Astrocyte of the cerebellum (primary cell): ENCODE measurements around the gene PCDHA7.

Experiments used
- DNase-seq: peaks from one replicate; pipeline ENCODE4 v3.0.0-alpha.2; 2011; ENCODE audit warnings: low read depth
- H3K4me3 ChIP-seq: 2 replicates; pipeline ENCODE4 v1.5.1; 2011; ENCODE audit warnings: mild to moderate bottlenecking, low read depth, low read length, moderate library complexity
- in situ Hi-C: cut with HindIII; loops from 2 replicates; pipeline ENCODE4 v1.10.0; 2017; ENCODE audit warnings: low sequenced_read_pairs
- TF ChIP-seq, protein P1 (sequence below): IDR thresholded peaks from 2 replicates; pipeline ENCODE4 v1.5.1; 2012; ENCODE audit warnings: low read length, low read depth, moderate library complexity, mild to moderate bottlenecking; ENCODE audit errors: missing control alignments

PCDHA7 gene

DNA sequence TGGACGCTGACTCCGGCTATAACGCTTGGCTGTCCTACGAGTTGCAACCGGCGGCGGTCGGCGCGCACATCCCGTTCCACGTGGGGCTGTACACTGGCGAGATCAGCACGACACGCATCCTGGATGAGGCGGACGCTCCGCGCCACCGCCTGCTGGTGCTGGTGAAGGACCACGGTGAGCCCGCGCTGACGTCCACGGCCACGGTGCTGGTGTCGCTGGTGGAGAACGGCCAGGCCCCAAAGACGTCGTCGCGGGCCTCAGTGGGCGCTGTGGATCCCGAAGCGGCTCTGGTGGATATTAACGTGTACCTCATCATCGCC is 43.2 kb downstream of the PCDHA7 start:
- H3K4me3 ChIP-seq = no peak overlapping the region
- TF ChIP-seq, protein P1, sequence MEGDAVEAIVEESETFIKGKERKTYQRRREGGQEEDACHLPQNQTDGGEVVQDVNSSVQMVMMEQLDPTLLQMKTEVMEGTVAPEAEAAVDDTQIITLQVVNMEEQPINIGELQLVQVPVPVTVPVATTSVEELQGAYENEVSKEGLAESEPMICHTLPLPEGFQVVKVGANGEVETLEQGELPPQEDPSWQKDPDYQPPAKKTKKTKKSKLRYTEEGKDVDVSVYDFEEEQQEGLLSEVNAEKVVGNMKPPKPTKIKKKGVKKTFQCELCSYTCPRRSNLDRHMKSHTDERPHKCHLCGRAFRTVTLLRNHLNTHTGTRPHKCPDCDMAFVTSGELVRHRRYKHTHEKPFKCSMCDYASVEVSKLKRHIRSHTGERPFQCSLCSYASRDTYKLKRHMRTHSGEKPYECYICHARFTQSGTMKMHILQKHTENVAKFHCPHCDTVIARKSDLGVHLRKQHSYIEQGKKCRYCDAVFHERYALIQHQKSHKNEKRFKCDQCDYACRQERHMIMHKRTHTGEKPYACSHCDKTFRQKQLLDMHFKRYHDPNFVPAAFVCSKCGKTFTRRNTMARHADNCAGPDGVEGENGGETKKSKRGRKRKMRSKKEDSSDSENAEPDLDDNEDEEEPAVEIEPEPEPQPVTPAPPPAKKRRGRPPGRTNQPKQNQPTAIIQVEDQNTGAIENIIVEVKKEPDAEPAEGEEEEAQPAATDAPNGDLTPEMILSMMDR = no peak
- no peak for DNase-seq
- in situ Hi-C loops = no loop called here

DNA sequence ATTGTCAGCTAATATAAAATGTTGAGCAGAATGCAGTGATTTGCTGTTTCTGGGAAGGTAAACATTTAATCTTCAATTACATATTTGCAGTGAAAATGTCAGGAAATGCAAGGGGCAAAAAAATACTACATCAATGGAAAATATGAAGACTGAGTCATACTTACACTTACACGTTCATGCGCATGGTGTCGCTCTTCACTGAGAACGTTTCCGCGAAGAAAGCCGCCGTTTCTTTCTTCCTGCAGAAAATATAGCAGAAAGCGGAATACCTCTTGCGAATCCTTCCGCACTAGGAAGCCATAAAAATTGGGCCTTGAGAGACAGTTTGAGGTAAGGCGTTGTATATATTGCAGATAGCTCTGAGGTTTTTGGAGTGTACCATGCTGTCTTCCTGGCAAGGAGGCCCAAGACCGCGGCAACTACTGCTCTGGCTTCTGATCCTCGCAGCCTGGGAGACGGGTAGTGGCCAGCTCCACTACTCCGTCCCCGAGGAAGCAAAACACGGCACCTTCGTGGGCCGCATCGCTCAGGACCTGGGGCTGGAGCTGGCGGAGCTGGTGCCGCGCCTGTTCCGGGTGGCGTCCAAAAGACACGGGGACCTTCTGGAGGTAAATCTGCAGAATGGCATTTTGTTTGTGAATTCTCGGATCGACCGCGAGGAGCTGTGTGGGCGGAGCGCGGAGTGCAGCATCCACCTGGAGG is 48.0 kb downstream of the PCDHA7 start, which contains the start of gene PCDHA13:
PCDHA13 (plus strand) TSS at position 236 of the 702 bp plus-strand sequence; CDS start at position 381, 145 bp downstream.
- no peak for DNase-seq
- in situ Hi-C loops = no loop called here
- TF ChIP-seq, protein P1 = no peak
- H3K4me3 ChIP-seq = no peak within 1 kb of the TSS

DNA sequence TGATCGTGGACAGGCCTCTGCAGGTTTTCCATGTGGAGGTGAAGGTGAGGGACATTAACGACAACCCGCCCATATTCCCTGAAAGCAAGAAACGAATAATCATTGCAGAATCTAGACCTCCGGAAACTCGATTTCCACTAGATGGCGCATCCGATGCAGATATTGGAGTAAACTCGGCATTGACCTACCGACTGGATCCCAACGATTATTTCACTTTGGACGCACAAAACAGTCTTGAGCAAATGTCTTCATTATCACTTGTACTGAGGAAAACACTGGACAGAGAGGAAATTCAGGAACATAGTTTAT is 48.5 kb downstream of the PCDHA7 start:
- H3K4me3 ChIP-seq = no peak overlapping the region
- DNase-seq = no peak
- in situ Hi-C loops = no loop called here
- TF ChIP-seq, protein P1 = no peak

DNA sequence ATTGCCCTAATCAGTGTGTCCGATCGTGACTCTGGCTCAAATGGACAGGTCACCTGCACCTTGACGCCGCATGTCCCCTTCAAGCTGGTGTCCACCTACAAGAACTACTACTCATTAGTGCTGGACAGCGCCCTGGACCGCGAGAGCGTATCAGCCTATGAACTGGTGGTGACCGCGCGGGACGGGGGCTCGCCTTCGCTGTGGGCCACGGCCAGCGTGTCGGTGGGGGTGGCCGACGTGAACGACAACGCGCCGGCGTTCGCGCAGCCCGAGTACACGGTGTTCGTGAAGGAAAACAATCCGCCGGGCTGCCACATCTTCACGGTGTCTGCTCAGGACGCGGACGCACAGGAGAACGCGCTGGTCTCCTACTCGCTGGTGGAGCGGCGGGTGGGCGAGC is 49.3 kb downstream of the PCDHA7 start:
- TF ChIP-seq, protein P1 = no peak
- in situ Hi-C loops = no loop called here
- H3K4me3 ChIP-seq = no peak overlapping the region
- DNase-seq = no peak

DNA sequence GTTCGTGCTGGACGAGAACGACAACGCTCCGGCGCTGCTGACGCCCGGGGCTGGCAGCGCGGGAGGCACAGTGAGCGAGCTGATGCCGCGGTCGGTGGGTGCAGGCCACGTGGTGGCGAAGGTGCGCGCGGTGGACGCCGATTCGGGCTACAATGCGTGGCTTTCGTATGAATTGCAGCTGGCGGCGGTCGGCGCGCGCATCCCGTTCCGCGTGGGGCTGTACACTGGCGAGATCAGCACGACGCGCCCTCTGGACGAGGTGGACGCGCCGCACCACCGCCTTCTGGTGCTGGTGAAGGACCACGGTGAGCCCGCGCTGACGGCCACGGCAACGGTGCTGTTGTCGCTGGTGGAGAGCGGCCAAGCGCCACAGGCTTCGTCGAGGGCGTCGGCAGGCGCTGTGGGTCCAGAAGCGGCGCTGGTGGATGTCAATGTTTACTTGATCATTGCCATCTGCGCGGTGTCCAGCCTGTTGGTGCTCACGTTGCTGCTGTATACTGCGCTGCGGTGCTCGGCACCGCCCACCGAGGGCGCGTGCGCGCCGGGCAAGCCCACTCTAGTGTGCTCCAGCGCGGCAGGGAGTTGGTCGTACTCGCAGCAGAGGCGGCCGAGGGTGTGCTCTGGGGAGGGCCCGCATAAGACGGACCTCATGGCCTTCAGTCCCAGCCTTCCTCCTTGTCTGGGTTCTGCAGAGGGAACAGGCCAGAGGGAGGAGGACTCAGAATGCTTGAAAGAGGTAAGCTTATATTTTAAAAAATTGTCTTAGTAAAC is 50.0 kb downstream of the PCDHA7 start:
- DNase-seq = no peak
- no peak overlapping the region for H3K4me3 ChIP-seq
- TF ChIP-seq, protein P1 = no peak
- in situ Hi-C loops = no loop called here
